Right lobe of liver (tissue), 6 donors: ENCODE results near the gene CACNB1. TPM values are rescaled to one million over a fixed set of nuclear protein-coding genes. Genes with fewer than 3 reads are reported as not detected.
"Not testable (repeated sequence)": the region's sequence is repeated elsewhere in the genome, so short reads cannot be mapped to it uniquely, and the experiment has no call there.

Experiments used
- ATAC-seq, 4 donors: fragments of 200-7000 bp; cut with Tn5 transposase; one replicate each; pipeline ENCODE4 v1.9.1; 2020; ENCODE audit warnings: mild to moderate bottlenecking in 4 of 4, moderate library complexity in 4 of 4
- DNase-seq, 3 donors: peaks; one replicate each; pipeline ENCODE4 v3.0.0-alpha.2; 2020
- H3K27ac ChIP-seq, 3 donors: fragments of 200-600 bp; one replicate each; pipeline ENCODE4 v1.8.0; 2022
- H3K27me3 ChIP-seq, 2 donors: fragments of 200-600 bp; one replicate each; pipeline ENCODE4 v1.8.0; 2022
- H3K36me3 ChIP-seq, 4 donors: fragments of 200-600 bp; sonication (generic) in 1 of 4; one replicate each; pipeline versions ENCODE4 v1.5.1 to v1.8.0; 2017 to 2022; ENCODE audit warnings: control low read depth in 1 of 4
- H3K4me1 ChIP-seq, 4 donors: fragments of 200-600 bp; sonication (generic) in 1 of 4; one replicate each; pipeline versions ENCODE4 v1.5.1 to v1.8.0; 2017 to 2022; ENCODE audit warnings: control low read depth in 1 of 4
- H3K4me3 ChIP-seq, 3 donors: fragments of 200-600 bp; one replicate each; pipeline ENCODE4 v1.8.0; 2022
- H3K9me3 ChIP-seq, 4 donors: fragments of 200-600 bp; sonication (generic) in 1 of 4; one replicate each; pipeline versions ENCODE4 v1.5.1 to v1.8.0; 2017 to 2022; ENCODE audit warnings: control low read depth in 1 of 4
- CTCF ChIP-seq, 4 donors: fragments of 200-600 bp in 3 of 4; fragments of 450-650 bp in 1 of 4; IDR thresholded peaks; one replicate each; pipeline versions ENCODE4 v1.5.1 to v1.8.0; 2016 to 2022; ENCODE audit warnings: antibody characterized with exemption in 4 of 4, mild to moderate bottlenecking in 2 of 4
- POLR2A ChIP-seq: fragments of 450-650 bp; IDR thresholded peaks from one replicate; pipeline ENCODE4 v1.6.1; 2017; ENCODE audit warnings: antibody characterized with exemption, mild to moderate bottlenecking
- WGBS: methylation state at CpG from one replicate; pipeline ENCODE4 v1.1.6; 2018; ENCODE audit warnings: low coverage, low lambda C conversion rate; ENCODE audit not compliant: insufficient coverage; ENCODE audit errors: missing lambda C conversion rate; 5-methylcytosine and 5-hydroxymethylcytosine counted together
- intact Hi-C, 2 donors: fragments of 100-400 bp; cut with DNase I; formaldehyde crosslinking; loops; one replicate each; pipeline versions ENCODE4 v1.11.2 to v1.14.1; 2022
- total RNA-seq, 6 experiments: library from RNA; depleted of rRNA in 2 of 6; stranded (reverse); fragments of >200 nt in 2 of 6; fragmentation: NEBNext Ultra II Directional in 3 of 6; extraction: Animal tissue kit (Norgen Biotek cat#: 25700) in 3 of 6; gene quantifications; one replicate each; pipeline versions ENCODE4 v1.1.0 to v1.2.4, GENCODE V29; 2016 to 2023
- donor health status: DM: no; HTN: yes; CAD: no.
- donor health status: DM: no; HTN: no; CAD: no.
- donor health status: DM: no; HTN: no; CAD: no.
- donor health status: DM: no; HTN: yes; CAD: no.
- donor health status: DM: no; HTN: yes; CAD: no.

CACNB1 gene
- total RNA-seq, 6 experiments from 2014 or later, result 0.18 to 1.3 (median 0.27) TPM; not detected in 1

DNA sequence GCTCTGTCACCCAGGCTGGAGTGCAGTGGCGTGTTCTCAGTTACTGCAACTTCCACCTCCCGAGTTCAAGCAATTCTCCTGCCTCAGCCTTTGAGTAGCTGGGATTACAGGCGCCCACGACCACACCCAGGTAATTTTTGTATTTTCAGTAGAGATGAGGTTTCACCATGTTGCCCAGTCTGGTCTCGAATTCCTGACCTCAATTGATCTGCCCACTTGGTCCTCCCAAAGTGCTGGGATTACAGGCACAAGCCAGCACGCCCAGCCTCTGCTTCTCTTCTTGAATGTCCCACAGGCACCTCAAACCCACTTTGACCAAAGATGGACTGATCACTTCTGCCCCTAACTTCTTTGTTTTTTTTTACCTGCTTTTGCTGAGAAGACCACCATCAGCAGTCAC, 26.9 kb downstream of the CACNB1 start:
- Histone ChIP-seq H3K4me1 (no peaks in the 10 kb centered on the region), H3K27me3 (no peaks in the 10 kb centered on the region), H3K27ac (no peak overlapping the region), H3K9me3 (no peaks in the 10 kb centered on the region), H3K4me3 (no peak overlapping the region), H3K36me3 (no peaks in the 10 kb centered on the region)
- DNase-seq, result no peak
- no peak for ATAC-seq
- no peak for TF ChIP-seq CTCF (IDR thresholded peaks at IDR 0.05)
- intact Hi-C loops, result no loop called here
- 58% methylated on average over 6 of the region's 6 CpGs for WGBS

DNA sequence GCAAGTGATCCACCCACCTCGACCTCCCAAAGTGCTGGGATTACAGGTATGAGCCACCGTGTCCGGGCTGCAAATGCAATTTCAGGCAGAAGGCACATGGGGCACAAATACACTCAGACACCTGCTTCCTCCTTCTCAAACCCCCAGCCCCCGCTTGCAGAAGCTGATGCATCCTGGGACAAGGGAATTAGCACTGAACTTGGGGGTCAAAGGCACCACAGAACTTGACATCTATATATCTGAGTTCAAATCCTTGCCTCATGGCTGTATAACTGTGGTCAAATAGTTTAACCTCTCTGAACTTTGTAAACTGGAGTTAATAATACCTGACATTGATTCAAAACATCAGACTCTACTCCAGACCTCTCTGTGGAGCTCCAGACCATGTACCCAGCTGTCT, 27.4 kb downstream of the CACNB1 start:
- Histone ChIP-seq H3K4me1 (no peaks in the 10 kb centered on the region), H3K27me3 (no peaks in the 10 kb centered on the region), H3K27ac (no peak overlapping the region), H3K4me3 (no peak overlapping the region), H3K9me3 (no peaks in the 10 kb centered on the region), H3K36me3 (no peaks in the 10 kb centered on the region)
- no peak for TF ChIP-seq CTCF (IDR thresholded peaks at IDR 0.05)
- WGBS, result no CpG with 5 or more reads among the region's 4 CpGs
- ATAC-seq (no peak), DNase-seq (no peak)
- intact Hi-C loops, result no loop called here

- 67% methylated on average over 2 of the region's 3 CpGs for WGBS
- TF ChIP-seq CTCF (IDR thresholded peaks at IDR 0.05) (no peak), POLR2A (no peak)
- Histone ChIP-seq H3K9me3 (no peaks in the 10 kb centered on the region), H3K4me1 (peaks cover 0 to under 1% (median 0%) of the 10 kb centered on the region in 4 donors), H3K27ac (no peak overlapping the region), H3K4me3 (no peak overlapping the region), H3K27me3 (no peaks in the 10 kb centered on the region), H3K36me3 (no peaks in the 10 kb centered on the region)
- intact Hi-C loops, result no loop called here
- no peak for ATAC-seq
- DNase-seq, result no peak
Observed at GRCh38 chr17:39169518-39169917, 28.0 kb downstream of the CACNB1 start.

GRCh38 chr17:39169101-39169500, 28.4 kb downstream of the CACNB1 start:
- TF ChIP-seq POLR2A (no peak), CTCF (IDR thresholded peaks at IDR 0.05) (no peak)
- H3K36me3 ChIP-seq, result no peaks in the 10 kb centered on the region
- H3K4me1 ChIP-seq, result peaks cover 0 to 4% (median 0%) of the 10 kb centered on the region in 4 donors
- ATAC-seq (no peak), DNase-seq (no peak)
- H3K27ac ChIP-seq, result no peak overlapping the region
- no peaks in the 10 kb centered on the region for H3K9me3 ChIP-seq
- H3K4me3 ChIP-seq, result no peak overlapping the region
- H3K27me3 ChIP-seq, result no peaks in the 10 kb centered on the region
- 92% methylated on average over 14 of the region's 14 CpGs for WGBS
- intact Hi-C loops, result no loop called here

- H3K9me3 ChIP-seq, H3K4me1 ChIP-seq, H3K36me3 ChIP-seq, H3K4me3 ChIP-seq, DNase-seq, ATAC-seq, H3K27me3 ChIP-seq, H3K27ac ChIP-seq, intact Hi-C loops: not testable (repeated sequence)
- 92% methylated on average over 6 of the region's 10 CpGs for WGBS
Observed at GRCh38 chr17:39168503-39168902, 29.0 kb downstream of the CACNB1 start.
